SU-DHL-6 (cell line): ENCODE measurements around the gene SPINDOC.

Source experiments
- H2AFZ ChIP-seq: fragments of 200-600 bp; sonication (generic); 2 replicates; pipeline ENCODE4 v1.6.1; 2014; ENCODE audit warnings: low read depth, mild to moderate bottlenecking, moderate library complexity, mixed read lengths, antibody characterized with exemption, low read length; ENCODE audit not compliant: severe bottlenecking
- H3F3A ChIP-seq: fragments of 200-600 bp; shearing (Covaris generic); 2 replicates; pipeline ENCODE4 v1.6.0; 2016; ENCODE audit warnings: antibody characterized with exemption, mild to moderate bottlenecking; ENCODE audit not compliant: insufficient read depth
- H3K27ac ChIP-seq: fragments of 200-600 bp; sonication (generic); 2 replicates; pipeline ENCODE4 v1.5.1; 2016; ENCODE audit warnings: low read depth, mild to moderate bottlenecking, low read length, moderate library complexity, mixed read lengths
- H3K27me3 ChIP-seq: fragments of 200-600 bp; sonication (generic), shearing (Covaris generic); 2 replicates; pipeline ENCODE4 v1.6.0; 2014; ENCODE audit warnings: mild to moderate bottlenecking, low read length
- H3K36me3 ChIP-seq: fragments of 200-600 bp; sonication (generic); 2 replicates; pipeline ENCODE4 v1.6.1; 2014; ENCODE audit warnings: mild to moderate bottlenecking, low read length, mixed read lengths
- H3K4me2 ChIP-seq: fragments of 300-600, 200-600 bp; shearing (Covaris generic), sonication (generic); 2 replicates; pipeline ENCODE4 v1.6.0; 2014; ENCODE audit warnings: low read length, low read depth, mild to moderate bottlenecking; ENCODE audit not compliant: poor library complexity, severe bottlenecking
- H3K4me3 ChIP-seq: fragments of 200-600 bp; sonication (generic); 2 replicates; pipeline ENCODE4 v1.5.1; 2014; ENCODE audit warnings: antibody characterized with exemption, low read length, mild to moderate bottlenecking, mixed read lengths; ENCODE audit not compliant: insufficient read depth, poor library complexity, severe bottlenecking
- H3K79me2 ChIP-seq: fragments of 200-600 bp; sonication (generic); 2 replicates; pipeline ENCODE4 v1.6.1; 2014; ENCODE audit warnings: mild to moderate bottlenecking, low read length, moderate library complexity; ENCODE audit not compliant: insufficient read depth
- H3K9ac ChIP-seq: fragments of 200-600 bp; sonication (generic); 2 replicates; pipeline ENCODE4 v1.7.0; 2014; ENCODE audit warnings: mild to moderate bottlenecking, low read length
- H3K9me2 ChIP-seq: fragments of 200-600 bp; sonication (generic); replicated peaks from 2 replicates; pipeline ENCODE4 v1.6.1; 2014; ENCODE audit warnings: low read length; ENCODE audit not compliant: insufficient read depth
- H3K9me3 ChIP-seq: fragments of 200-600 bp; sonication (generic); 2 replicates; pipeline ENCODE4 v1.6.1; 2014; ENCODE audit warnings: low read length, mixed read lengths; ENCODE audit not compliant: insufficient read depth
- H4K20me1 ChIP-seq: fragments of 200-600 bp; sonication (generic); 2 replicates; pipeline ENCODE4 v1.6.1; 2014; ENCODE audit warnings: low read depth, mild to moderate bottlenecking, antibody characterized with exemption, low read length, moderate library complexity, mixed read lengths
- CTCF ChIP-seq: fragments of 200-600 bp; sonication (generic); IDR thresholded peaks from one replicate; pipeline ENCODE4 v1.5.1; 2017; ENCODE audit warnings: antibody characterized with exemption, mild to moderate bottlenecking, low read length, moderate library complexity; ENCODE audit not compliant: insufficient read depth, poor library complexity, severe bottlenecking
- EZH2phosphoT487 ChIP-seq: fragments of 200-600 bp; sonication (generic), shearing (Covaris generic); conservative IDR thresholded peaks from 2 replicates; pipeline ENCODE4 v1.6.1; 2018; ENCODE audit warnings: mild to moderate bottlenecking, antibody characterized with exemption, low read length, moderate library complexity, mixed read lengths

Gene SPINDOC

GRCh38 chr11:63818609-63819008 is 5.4 kb downstream of the SPINDOC start:
- Histone ChIP-seq H3K36me3 (0 out of 2 replicates have a peak, but pooled peaks cover 4% of the 10 kb centered on the region), H3K27me3 (no peaks in the 10 kb centered on the region), H3K9ac (no peak overlapping the region), H3K9me2 (no peaks in the 10 kb centered on the region), H3K79me2 (peaks cover 35% of the 10 kb centered on the region), H2AFZ (no peak overlapping the region), H3K4me2 (no peak overlapping the region), H3K4me3 (no peak overlapping the region), H3K27ac (no peak overlapping the region), H3K9me3 (no peaks in the 10 kb centered on the region), H4K20me1 (0 out of 2 replicates have a peak, but pooled peaks cover 5% of the 10 kb centered on the region), H3F3A (no peaks in the 10 kb centered on the region)
- TF ChIP-seq EZH2phosphoT487 (no peak), CTCF (no peak)

- Histone ChIP-seq H2AFZ (no peak overlapping the region), H4K20me1 (no peaks in the 10 kb centered on the region), H3K27ac (no peak overlapping the region), H3F3A (no peaks in the 10 kb centered on the region), H3K79me2 (peaks cover 7% of the 10 kb centered on the region; the same call in 1 of the 2 replicates), H3K4me3 (no peak overlapping the region), H3K36me3 (peaks cover 4% of the 10 kb centered on the region; the same call in 1 of the 2 replicates), H3K9me3 (no peaks in the 10 kb centered on the region), H3K9ac (no peak overlapping the region), H3K9me2 (no peaks in the 10 kb centered on the region), H3K4me2 (no peak overlapping the region), H3K27me3 (no peaks in the 10 kb centered on the region)
- TF ChIP-seq CTCF, result no peak
- TF ChIP-seq EZH2phosphoT487, result no peak
Measured at GRCh38 chr11:63821411-63821810, 8.2 kb downstream of the SPINDOC start.

- no peak overlapping the region for H3K4me2 ChIP-seq
- peaks cover 2% of the 10 kb centered on the region; the same call in 1 of the 2 replicates for H3K36me3 ChIP-seq
- H3K4me3 ChIP-seq, result no peak overlapping the region
- TF ChIP-seq EZH2phosphoT487 (no peak), CTCF (no peak)
- H4K20me1 ChIP-seq, result no peaks in the 10 kb centered on the region
- H2AFZ ChIP-seq, result no peak overlapping the region
- no peaks in the 10 kb centered on the region for H3K27me3 ChIP-seq
- no peaks in the 10 kb centered on the region for H3K9me3 ChIP-seq
- no peaks in the 10 kb centered on the region for H3K79me2 ChIP-seq
- no peaks in the 10 kb centered on the region for H3F3A ChIP-seq
- H3K27ac ChIP-seq, result no peak overlapping the region
- no peak overlapping the region for H3K9ac ChIP-seq
- H3K9me2 ChIP-seq, result no peaks in the 10 kb centered on the region
Measured at GRCh38 chr11:63826471-63827190, 13.4 kb downstream of the SPINDOC start.
